Upper lobe of left lung (tissue), 6 donors: ENCODE measurements around the gene STEAP4. TPM values are rescaled to one million over a fixed set of nuclear protein-coding genes. Genes with fewer than 3 reads are reported as not detected.

Experiments used
- ATAC-seq, 2 donors: fragments of 200-7000 bp; cut with Tn5 transposase; one replicate each; pipeline ENCODE4 v1.9.1; 2022; ENCODE audit warnings: mild to moderate bottlenecking in 2 of 2, moderate library complexity in 2 of 2; ENCODE audit not compliant: low FRiP score in 2 of 2
- DNase-seq, 2 donors: peaks; one replicate each; pipeline ENCODE4 v3.0.0-alpha.2; 2019 to 2020
- H3K27ac ChIP-seq, 4 donors: fragments of 200-600 bp; sonication (generic); one replicate each; pipeline ENCODE4 v1.5.1; 2016 to 2019
- H3K27me3 ChIP-seq, 4 donors: fragments of 200-600 bp; sonication (generic); one replicate each; pipeline ENCODE4 v1.5.1; 2017 to 2019
- H3K36me3 ChIP-seq, 4 donors: fragments of 200-600 bp; sonication (generic); one replicate each; pipeline ENCODE4 v1.5.1; 2016 to 2019
- H3K4me1 ChIP-seq, 4 donors: fragments of 200-600 bp; sonication (generic); one replicate each; pipeline ENCODE4 v1.5.1; 2018 to 2019
- H3K4me3 ChIP-seq, 4 donors: fragments of 200-600 bp; sonication (generic); one replicate each; pipeline ENCODE4 v1.5.1; 2017 to 2019; ENCODE audit warnings: mild to moderate bottlenecking in 2 of 4, moderate library complexity in 1 of 4
- H3K9me3 ChIP-seq, 4 donors: fragments of 200-600 bp; sonication (generic); one replicate each; pipeline ENCODE4 v1.5.1; 2018 to 2019
- EP300 ChIP-seq, 4 donors: sonication (generic); formaldehyde crosslinking; IDR thresholded peaks; one replicate each; pipeline ENCODE4 v1.5.1; 2017; ENCODE audit warnings: antibody characterized with exemption in 4 of 4, control low read depth in 2 of 4
- POLR2A ChIP-seq, 4 donors: fragments of 450-650 bp; IDR thresholded peaks; one replicate each; pipeline ENCODE4 v1.5.1; 2016 to 2017; ENCODE audit warnings: antibody characterized with exemption in 4 of 4, mild to moderate bottlenecking in 2 of 4
- POLR2AphosphoS5 ChIP-seq, 2 donors: sonication (generic); formaldehyde crosslinking; IDR thresholded peaks; one replicate each; pipeline ENCODE4 v1.5.1; 2017; ENCODE audit warnings: antibody characterized with exemption in 2 of 2
- WGBS, 2 donors: methylation state at CpG; one replicate each; pipeline ENCODE4 v1.1.5; 2017 to 2018; 5-methylcytosine and 5-hydroxymethylcytosine counted together
- total RNA-seq, 6 donors: library from RNA; depleted of rRNA in 4 of 6; stranded (reverse); fragments of >200 nt in 4 of 6; gene quantifications; one replicate each; pipeline versions ENCODE4 v1.1.0 to v1.2.1, GENCODE V29; 2016 to 2021
- TF ChIP-seq, protein P1 (sequence below), 6 experiments: fragments of 450-650 bp in 4 of 6; fragments of 200-600 bp in 2 of 6; sonication (generic) in 2 of 6; IDR thresholded peaks; one replicate each; pipeline ENCODE4 v1.5.1; 2016 to 2019; ENCODE audit warnings: antibody characterized with exemption in 6 of 6
- donor health status: DM: no; HTN: no; CAD: no; lungs with moderate emphysema.
- donor health status: DM: no; HTN: yes; CAD: no; lungs with severe emphysema.

Gene STEAP4
- total RNA-seq, 6 donors from 2014 or later: 11.5 to 81.8 (median 54.8) TPM

GRCh38 chr7:88290491-88290890 is 16.2 kb downstream of the STEAP4 start:
- TF ChIP-seq, protein P1, sequence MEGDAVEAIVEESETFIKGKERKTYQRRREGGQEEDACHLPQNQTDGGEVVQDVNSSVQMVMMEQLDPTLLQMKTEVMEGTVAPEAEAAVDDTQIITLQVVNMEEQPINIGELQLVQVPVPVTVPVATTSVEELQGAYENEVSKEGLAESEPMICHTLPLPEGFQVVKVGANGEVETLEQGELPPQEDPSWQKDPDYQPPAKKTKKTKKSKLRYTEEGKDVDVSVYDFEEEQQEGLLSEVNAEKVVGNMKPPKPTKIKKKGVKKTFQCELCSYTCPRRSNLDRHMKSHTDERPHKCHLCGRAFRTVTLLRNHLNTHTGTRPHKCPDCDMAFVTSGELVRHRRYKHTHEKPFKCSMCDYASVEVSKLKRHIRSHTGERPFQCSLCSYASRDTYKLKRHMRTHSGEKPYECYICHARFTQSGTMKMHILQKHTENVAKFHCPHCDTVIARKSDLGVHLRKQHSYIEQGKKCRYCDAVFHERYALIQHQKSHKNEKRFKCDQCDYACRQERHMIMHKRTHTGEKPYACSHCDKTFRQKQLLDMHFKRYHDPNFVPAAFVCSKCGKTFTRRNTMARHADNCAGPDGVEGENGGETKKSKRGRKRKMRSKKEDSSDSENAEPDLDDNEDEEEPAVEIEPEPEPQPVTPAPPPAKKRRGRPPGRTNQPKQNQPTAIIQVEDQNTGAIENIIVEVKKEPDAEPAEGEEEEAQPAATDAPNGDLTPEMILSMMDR (IDR thresholded peaks at IDR 0.05): no peak
- no peak for TF ChIP-seq POLR2AphosphoS5 (IDR thresholded peaks at IDR 0.05)
- no peak for TF ChIP-seq POLR2A (IDR thresholded peaks at IDR 0.05)
- no peak for TF ChIP-seq EP300 (IDR thresholded peaks at IDR 0.05)
- Histone ChIP-seq H3K4me1 (peaks cover 0 to 8% (median 0%) of the 10 kb centered on the region in 4 donors), H3K4me3 (no peak overlapping the region), H3K27me3 (no peaks in the 10 kb centered on the region), H3K36me3 (no peaks in the 10 kb centered on the region), H3K27ac (peak overlapping the region in 1 of 4 donors; percentile 66), H3K9me3 (no peaks in the 10 kb centered on the region)
- WGBS, 2 donors: 85 to 90% methylated on average over 4 of the region's 4 CpGs
- ATAC-seq (no peak), DNase-seq (no peak)

DNA sequence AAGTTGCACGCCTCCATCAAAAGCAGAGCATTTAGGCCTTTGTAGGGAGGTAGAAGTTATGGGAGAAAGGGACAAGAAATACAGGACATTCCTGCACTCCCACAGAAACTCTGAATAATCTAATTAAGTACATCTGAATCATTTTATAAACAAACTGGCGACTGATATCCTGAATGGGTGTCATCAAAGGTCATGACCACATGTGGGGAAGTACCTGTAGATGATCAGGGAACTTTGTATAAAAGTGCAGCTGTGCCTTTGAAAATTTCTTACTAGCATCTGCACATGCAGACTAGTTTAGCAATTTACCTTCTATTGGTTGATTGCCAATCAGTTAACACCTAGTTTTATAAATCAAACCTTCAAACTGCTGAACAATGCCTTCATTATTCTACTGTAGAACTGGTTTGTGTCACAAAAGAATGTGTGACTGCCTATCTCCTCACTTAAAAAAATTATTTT is 17.1 kb downstream of the STEAP4 start:
- Histone ChIP-seq H3K4me3 (no peak overlapping the region), H3K27me3 (no peaks in the 10 kb centered on the region), H3K27ac (no peak overlapping the region), H3K9me3 (no peaks in the 10 kb centered on the region), H3K36me3 (no peaks in the 10 kb centered on the region), H3K4me1 (peaks cover 0 to 8% (median 0%) of the 10 kb centered on the region in 4 donors)
- TF ChIP-seq EP300 (IDR thresholded peaks at IDR 0.05): no peak
- TF ChIP-seq, protein P1 (IDR thresholded peaks at IDR 0.05): no peak
- TF ChIP-seq POLR2AphosphoS5 (IDR thresholded peaks at IDR 0.05): no peak
- no peak for TF ChIP-seq POLR2A (IDR thresholded peaks at IDR 0.05)
- DNase-seq (no peak), ATAC-seq (no peak)
- WGBS, 2 donors: 56 to 69% methylated on average over 2 of the region's 2 CpGs

GRCh38 chr7:88281749-88282148 is 24.9 kb downstream of the STEAP4 start:
- ATAC-seq: peak; percentile 41 to 57
- no peak for DNase-seq
- Histone ChIP-seq H3K9me3 (no peaks in the 10 kb centered on the region), H3K27ac (peak overlapping the region in 1 of 4 donors; percentile 35), H3K27me3 (no peaks in the 10 kb centered on the region), H3K4me1 (peaks cover 0 to 16% (median 7%) of the 10 kb centered on the region in 4 donors), H3K36me3 (no peaks in the 10 kb centered on the region), H3K4me3 (no peak overlapping the region)
- WGBS, 2 donors: 59 to 68% methylated on average over 2 of the region's 2 CpGs
- peak in 2 of 4 donors; percentile 30 for TF ChIP-seq EP300 (IDR thresholded peaks at IDR 0.05)
- TF ChIP-seq, protein P1 (IDR thresholded peaks at IDR 0.05): no peak

DNA sequence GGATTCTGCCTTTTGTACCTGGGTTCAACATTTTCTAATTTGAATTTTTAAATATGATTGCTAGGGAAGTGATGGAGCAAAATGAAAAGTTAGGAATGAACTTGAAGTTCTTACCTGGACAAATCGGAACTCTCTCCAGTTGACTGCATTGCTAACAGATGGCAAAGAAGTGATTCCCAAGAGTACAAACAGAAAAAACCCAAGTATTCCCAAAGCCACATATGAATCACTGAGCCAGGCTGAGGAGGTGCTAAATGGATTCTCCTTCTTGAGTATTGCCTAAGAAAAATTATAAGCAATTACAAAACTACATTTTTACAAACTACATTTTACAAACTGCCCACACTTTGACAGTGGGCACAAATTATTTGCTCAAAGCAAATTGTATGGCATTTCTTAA is 25.9 kb downstream of the STEAP4 start:
- TF ChIP-seq EP300 (IDR thresholded peaks at IDR 0.05) (no peak), POLR2AphosphoS5 (IDR thresholded peaks at IDR 0.05) (no peak), POLR2A (IDR thresholded peaks at IDR 0.05) (no peak)
- TF ChIP-seq, protein P1 (IDR thresholded peaks at IDR 0.05): no peak
- Histone ChIP-seq H3K4me1 (peaks cover 0 to 20% (median 7%) of the 10 kb centered on the region in 4 donors), H3K9me3 (no peaks in the 10 kb centered on the region), H3K36me3 (no peaks in the 10 kb centered on the region), H3K27me3 (no peaks in the 10 kb centered on the region), H3K27ac (no peak overlapping the region), H3K4me3 (no peak overlapping the region)
- 75 to 83% methylated on average over 1 of the region's 1 CpG for WGBS, 2 donors
- DNase-seq: no peak
- no peak for ATAC-seq

DNA sequence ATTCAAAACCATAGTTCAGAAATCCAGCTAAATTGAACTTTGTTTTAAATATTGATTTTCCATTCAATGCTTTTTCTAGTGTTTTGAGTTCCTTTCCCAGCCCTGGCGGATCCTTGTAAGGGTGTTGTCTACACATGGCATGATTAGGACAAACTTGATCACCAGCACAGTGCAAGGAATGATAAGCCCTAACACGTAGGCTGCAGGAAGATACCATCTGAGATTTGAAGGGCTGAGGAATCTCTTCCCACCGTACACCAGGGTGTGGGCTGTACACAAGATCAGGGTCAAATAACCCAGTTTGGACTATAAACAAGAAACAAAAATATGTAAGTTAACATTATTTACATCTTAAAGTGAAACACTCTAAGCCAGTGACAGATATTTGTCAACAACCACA is 27.4 kb downstream of the STEAP4 start:
- 56 to 69% methylated on average over 3 of the region's 3 CpGs for WGBS, 2 donors
- ATAC-seq: no peak
- TF ChIP-seq EP300 (IDR thresholded peaks at IDR 0.05): no peak
- no peak for TF ChIP-seq POLR2AphosphoS5 (IDR thresholded peaks at IDR 0.05)
- TF ChIP-seq, protein P1 (IDR thresholded peaks at IDR 0.05): no peak
- TF ChIP-seq POLR2A (IDR thresholded peaks at IDR 0.05): no peak
- H3K27ac ChIP-seq: peak overlapping the region in 3 of 4 donors; percentile 28 to 52 (median 46)
- H3K27me3 ChIP-seq: no peaks in the 10 kb centered on the region
- no peaks in the 10 kb centered on the region for H3K9me3 ChIP-seq
- H3K4me1 ChIP-seq: peaks cover 0 to 20% (median 7%) of the 10 kb centered on the region in 4 donors
- no peaks in the 10 kb centered on the region for H3K36me3 ChIP-seq
- no peak for DNase-seq
- no peak overlapping the region for H3K4me3 ChIP-seq
